NCI-H146 (cell line): ENCODE data around the gene CHKA.

Source experiments
- DNase-seq: peaks from one replicate; lab custom pipeline; 2025; lab: John Stamatoyannopoulos, UW

Gene CHKA

GRCh38 chr11:68121067-68121899 lies at the start of gene CHKA:
Gene CHKA (minus strand): TSS chr11:68121388. CDS start chr11:68121177, 211 bp downstream.
- DNase-seq = peak; percentile 91

- no peak for DNase-seq
Measured at GRCh38 chr11:68169442-68169841, 48.3 kb upstream of the CHKA start.

- DNase-seq = no peak
Measured at GRCh38 chr11:68168694-68169093, 47.5 kb upstream of the CHKA start.

- no peak for DNase-seq
Measured at GRCh38 chr11:68167474-68167873, 46.3 kb upstream of the CHKA start.

- DNase-seq = no peak
Measured at GRCh38 chr11:68166969-68167368, 45.8 kb upstream of the CHKA start.

- no peak for DNase-seq
Measured at GRCh38 chr11:68165601-68166000, 44.4 kb upstream of the CHKA start.

- DNase-seq = no peak
Measured at GRCh38 chr11:68164437-68164836, 43.2 kb upstream of the CHKA start.

- no peak for DNase-seq
Measured at GRCh38 chr11:68163691-68164090, 42.5 kb upstream of the CHKA start.

- no peak for DNase-seq
Measured at GRCh38 chr11:68160100-68160695, 39.0 kb upstream of the CHKA start.

- no peak for DNase-seq
Measured at GRCh38 chr11:68159665-68160064, 38.5 kb upstream of the CHKA start.

GRCh38 chr11:68159161-68159560 lies 38.0 kb upstream of the CHKA start:
- no peak for DNase-seq

- no peak for DNase-seq
Measured at GRCh38 chr11:68158580-68158979, 37.4 kb upstream of the CHKA start.

GRCh38 chr11:68153742-68154141 lies 32.6 kb upstream of the CHKA start:
- no peak for DNase-seq

- DNase-seq = peak; percentile 8
Measured at GRCh38 chr11:68150037-68150436, 28.8 kb upstream of the CHKA start.

GRCh38 chr11:68149417-68149816 lies 28.2 kb upstream of the CHKA start:
- peak; percentile 51 for DNase-seq

- no peak for DNase-seq
Measured at GRCh38 chr11:68148879-68149278, 27.7 kb upstream of the CHKA start.

- DNase-seq = no peak
Measured at GRCh38 chr11:68148071-68148805, 27.1 kb upstream of the CHKA start.

GRCh38 chr11:68146704-68147474 lies 25.7 kb upstream of the CHKA start:
- peak; percentile 85 for DNase-seq

GRCh38 chr11:68146010-68146540 lies 24.9 kb upstream of the CHKA start:
- no peak for DNase-seq

GRCh38 chr11:68145120-68145866 lies 24.1 kb upstream of the CHKA start:
- no peak for DNase-seq

GRCh38 chr11:68143310-68143689 lies 22.1 kb upstream of the CHKA start:
- no peak for DNase-seq
